ENCODE measurements around the gene LRBA. TPM values are rescaled to one million over a fixed set of nuclear protein-coding genes. Genes with fewer than 3 reads are reported as not detected.

LRBA gene
- total and polyA plus RNA-seq, 9 of the 15 experiments (the other 6 are each of a cell fraction or from before 2014, with no cell fraction given): 24.2 to 88.7 (median 59.7) TPM

DNA sequence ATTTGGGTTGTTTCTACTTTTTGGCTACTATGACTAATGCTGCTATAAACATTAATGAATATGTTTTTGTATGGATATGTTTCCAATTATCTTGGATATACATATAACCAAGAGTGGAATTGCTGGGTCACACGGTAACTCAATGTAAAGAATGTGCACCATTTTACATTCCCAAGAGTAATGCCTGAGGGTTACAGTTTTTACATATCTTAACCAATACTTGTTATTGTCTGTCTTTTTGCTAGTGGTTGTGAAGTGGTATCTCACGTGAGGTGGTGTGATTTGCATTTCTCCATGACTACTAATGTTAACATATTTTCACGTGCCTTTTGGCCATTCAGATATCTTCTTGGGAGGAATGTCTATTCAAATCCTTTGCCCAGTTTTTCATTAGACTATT is 633.5 kb downstream of the LRBA start:
- H3K9ac ChIP-seq (ENCODE audit: insufficient read depth in 1 of 2, low read depth in 2 of 2, low read length in 2 of 2): no peak overlapping the region
- ATAC-seq (no peak), DNase-seq (ENCODE audit: extremely low read depth in 1 of 4, low spot score in 3 of 4) (no peak), FAIRE-seq (no peak)
- POLR2A ChIA-PET: no interaction called here
- no peaks in the 10 kb centered on the region for H3K36me3 ChIP-seq (ENCODE audit: control insufficient read depth, insufficient read depth, low read length)
- CTCF ChIA-PET (ENCODE audit: low intra/inter-chr PET ratio): no interaction called here
- intact Hi-C loops (cut with micrococcal nuclease) (no loop called here), in situ Hi-C loops (cut with MboI) (no loop called here)
- H3K4me2 ChIP-seq (ENCODE audit: insufficient read depth, low read length): no peak overlapping the region
- no peaks in the 10 kb centered on the region for H3K9me1 ChIP-seq (ENCODE audit: control insufficient read depth, insufficient read depth, low read length)
- H3K4me1 ChIP-seq (replicated peaks in 1 of 2; ENCODE audit: control insufficient read depth in 2 of 2, insufficient read depth in 2 of 2, low read length in 2 of 2): peaks cover 0 to 3% of the 10 kb centered on the region in 2 experiments; a peak in 1 of 5 replicates
- H3K9me3 ChIP-seq (replicated peaks; ENCODE audit: control insufficient read depth, insufficient read depth, low read depth, low read length): no peaks in the 10 kb centered on the region
- 47% methylated on average over 3 of the region's 3 CpGs for WGBS (ENCODE audit: insufficient coverage, low coverage, missing lambda C conversion rate)
- no TSS peak for BruUV-seq (replicated peaks)
- H3K27ac ChIP-seq (ENCODE audit: extremely low read depth, low read depth, low read length): no peak overlapping the region
- H2AFZ ChIP-seq (ENCODE audit: low read depth, low read length): no peak overlapping the region
- TF ChIP-seq ZNF324 (CRISPR knock-in tag; IDR thresholded peaks at IDR 0.05) (no peak), SMAD4 (CRISPR knock-in tag; conservative IDR thresholded peaks at IDR 0.05) (no peak), ZNF217 (CRISPR knock-in tag; IDR thresholded peaks at IDR 0.05) (no peak), NFIX (CRISPR knock-in tag; IDR thresholded peaks at IDR 0.05; ENCODE audit: low read depth) (no peak)
- no peak overlapping the region for H3K4me3 ChIP-seq
- H4K20me1 ChIP-seq (replicated peaks; ENCODE audit: control insufficient read depth, insufficient read depth, low read length): no peaks in the 10 kb centered on the region
- H3K27me3 ChIP-seq (ENCODE audit: control insufficient read depth in 2 of 2, insufficient read depth in 2 of 2, low read length in 2 of 2): no peaks in the 10 kb centered on the region
- H3K79me2 ChIP-seq (ENCODE audit: control insufficient read depth, insufficient read depth, low read length): no peaks in the 10 kb centered on the region

DNA sequence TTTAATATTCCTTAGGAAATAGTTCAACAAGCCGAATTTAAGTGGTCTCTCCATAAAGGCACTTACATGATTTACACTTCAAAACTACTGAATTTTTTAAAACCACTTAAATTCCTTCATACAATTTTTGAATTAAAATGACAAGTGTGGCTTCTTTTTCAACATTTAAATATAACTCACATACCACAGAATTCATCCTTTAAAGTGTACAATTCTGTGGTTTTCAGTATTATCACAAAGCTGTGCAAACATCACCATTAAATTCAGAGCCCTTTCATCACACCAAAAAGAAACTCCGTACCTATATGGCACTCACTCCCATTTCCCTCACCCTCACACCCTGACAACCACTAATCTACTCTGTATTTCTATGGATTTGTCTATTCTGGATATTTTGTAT is 634.0 kb downstream of the LRBA start:
- POLR2A ChIA-PET: no interaction called here
- no peaks in the 10 kb centered on the region for H4K20me1 ChIP-seq (replicated peaks; ENCODE audit: control insufficient read depth, insufficient read depth, low read length)
- ATAC-seq (no peak), DNase-seq (ENCODE audit: extremely low read depth in 1 of 4, low spot score in 3 of 4) (no peak), FAIRE-seq (no peak)
- in situ Hi-C loops (cut with MboI): no loop called here
- intact Hi-C loops (cut with micrococcal nuclease): no loop called here
- no TSS peak for BruUV-seq (replicated peaks)
- no peak overlapping the region for H3K4me2 ChIP-seq (ENCODE audit: insufficient read depth, low read length)
- H3K9me1 ChIP-seq (ENCODE audit: control insufficient read depth, insufficient read depth, low read length): no peaks in the 10 kb centered on the region
- H3K27me3 ChIP-seq (ENCODE audit: control insufficient read depth in 2 of 2, insufficient read depth in 2 of 2, low read length in 2 of 2): no peaks in the 10 kb centered on the region
- no peak overlapping the region for H3K4me3 ChIP-seq
- H2AFZ ChIP-seq (ENCODE audit: low read depth, low read length): no peak overlapping the region
- H3K9me3 ChIP-seq (replicated peaks; ENCODE audit: control insufficient read depth, insufficient read depth, low read depth, low read length): no peaks in the 10 kb centered on the region
- CTCF ChIA-PET (ENCODE audit: low intra/inter-chr PET ratio): no interaction called here
- no peaks in the 10 kb centered on the region for H3K36me3 ChIP-seq (ENCODE audit: control insufficient read depth, insufficient read depth, low read length)
- H3K79me2 ChIP-seq (ENCODE audit: control insufficient read depth, insufficient read depth, low read length): no peaks in the 10 kb centered on the region
- H3K27ac ChIP-seq (ENCODE audit: extremely low read depth, low read depth, low read length): no peak overlapping the region
- H3K4me1 ChIP-seq (replicated peaks in 1 of 2; ENCODE audit: control insufficient read depth in 2 of 2, insufficient read depth in 2 of 2, low read length in 2 of 2): peaks cover 0 to 3% of the 10 kb centered on the region in 2 experiments; a peak in 1 of 5 replicates
- WGBS (ENCODE audit: insufficient coverage, low coverage, missing lambda C conversion rate): 72% methylated on average over 2 of the region's 2 CpGs
- no peak overlapping the region for H3K9ac ChIP-seq (ENCODE audit: insufficient read depth in 1 of 2, low read depth in 2 of 2, low read length in 2 of 2)
- no peak for TF ChIP-seq ZNF282 (CRISPR knock-in tag; IDR thresholded peaks at IDR 0.05)
- TF ChIP-seq SMARCC2 (IDR thresholded peaks at IDR 0.05; ENCODE audit: low read depth): no peak
- TF ChIP-seq, protein P1, sequence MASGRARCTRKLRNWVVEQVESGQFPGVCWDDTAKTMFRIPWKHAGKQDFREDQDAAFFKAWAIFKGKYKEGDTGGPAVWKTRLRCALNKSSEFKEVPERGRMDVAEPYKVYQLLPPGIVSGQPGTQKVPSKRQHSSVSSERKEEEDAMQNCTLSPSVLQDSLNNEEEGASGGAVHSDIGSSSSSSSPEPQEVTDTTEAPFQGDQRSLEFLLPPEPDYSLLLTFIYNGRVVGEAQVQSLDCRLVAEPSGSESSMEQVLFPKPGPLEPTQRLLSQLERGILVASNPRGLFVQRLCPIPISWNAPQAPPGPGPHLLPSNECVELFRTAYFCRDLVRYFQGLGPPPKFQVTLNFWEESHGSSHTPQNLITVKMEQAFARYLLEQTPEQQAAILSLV (tag; IDR thresholded peaks at IDR 0.05): no peak
- TF ChIP-seq, protein P2, sequence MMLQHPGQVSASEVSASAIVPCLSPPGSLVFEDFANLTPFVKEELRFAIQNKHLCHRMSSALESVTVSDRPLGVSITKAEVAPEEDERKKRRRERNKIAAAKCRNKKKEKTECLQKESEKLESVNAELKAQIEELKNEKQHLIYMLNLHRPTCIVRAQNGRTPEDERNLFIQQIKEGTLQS (IDR thresholded peaks at IDR 0.05): no peak
- TF ChIP-seq, protein P2 (CRISPR knock-in tag; conservative IDR thresholded peaks at IDR 0.05): no peak
- TF ChIP-seq, protein P3, sequence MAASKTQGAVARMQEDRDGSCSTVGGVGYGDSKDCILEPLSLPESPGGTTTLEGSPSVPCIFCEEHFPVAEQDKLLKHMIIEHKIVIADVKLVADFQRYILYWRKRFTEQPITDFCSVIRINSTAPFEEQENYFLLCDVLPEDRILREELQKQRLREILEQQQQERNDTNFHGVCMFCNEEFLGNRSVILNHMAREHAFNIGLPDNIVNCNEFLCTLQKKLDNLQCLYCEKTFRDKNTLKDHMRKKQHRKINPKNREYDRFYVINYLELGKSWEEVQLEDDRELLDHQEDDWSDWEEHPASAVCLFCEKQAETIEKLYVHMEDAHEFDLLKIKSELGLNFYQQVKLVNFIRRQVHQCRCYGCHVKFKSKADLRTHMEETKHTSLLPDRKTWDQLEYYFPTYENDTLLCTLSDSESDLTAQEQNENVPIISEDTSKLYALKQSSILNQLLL (CRISPR knock-in tag; IDR thresholded peaks at IDR 0.05; ENCODE audit: borderline replicate concordance): no peak
- TF ChIP-seq HIVEP1 (CRISPR knock-in tag; IDR thresholded peaks at IDR 0.05): no peak
- TF ChIP-seq GTF2F1 (IDR thresholded peaks at IDR 0.05; ENCODE audit: low read depth, low read length): no peak
- TF ChIP-seq, protein P4, sequence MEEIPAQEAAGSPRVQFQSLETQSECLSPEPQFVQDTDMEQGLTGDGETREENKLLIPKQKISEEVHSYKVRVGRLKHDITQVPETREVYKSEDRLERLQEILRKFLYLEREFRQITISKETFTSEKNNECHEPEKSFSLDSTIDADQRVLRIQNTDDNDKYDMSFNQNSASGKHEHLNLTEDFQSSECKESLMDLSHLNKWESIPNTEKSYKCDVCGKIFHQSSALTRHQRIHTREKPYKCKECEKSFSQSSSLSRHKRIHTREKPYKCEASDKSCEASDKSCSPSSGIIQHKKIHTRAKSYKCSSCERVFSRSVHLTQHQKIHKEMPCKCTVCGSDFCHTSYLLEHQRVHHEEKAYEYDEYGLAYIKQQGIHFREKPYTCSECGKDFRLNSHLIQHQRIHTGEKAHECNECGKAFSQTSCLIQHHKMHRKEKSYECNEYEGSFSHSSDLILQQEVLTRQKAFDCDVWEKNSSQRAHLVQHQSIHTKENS (CRISPR knock-in tag; IDR thresholded peaks at IDR 0.05): no peak

Data from K562 (cell line).